Motor neuron (in vitro differentiated cells): ENCODE measurements around the gene THOC5. TPM values are rescaled to one million over a fixed set of nuclear protein-coding genes. Genes with fewer than 3 reads are reported as not detected.
A peak's percentile ranks its signal among the peaks of the same experiment; 100 is the strongest.

Experiments used
- ATAC-seq, 8 experiments: fragments of 200-7000 bp; cut with Tn5 transposase; replicated peaks in 6 of 8; 2 replicates each; pipeline ENCODE4 v1.8.0; 2021; ENCODE audit warnings: mild to moderate bottlenecking in 8 of 8, moderate library complexity in 8 of 8
- H3K27ac ChIP-seq, 2 donors: fragments of 250-450 bp; sonication (Bioruptor Pico); 2 replicates each; pipeline ENCODE4 v1.9.0; 2021; ENCODE audit warnings: antibody characterized with exemption in 2 of 2, mild to moderate bottlenecking in 2 of 2, moderate library complexity in 1 of 2
- H3K4me1 ChIP-seq, 2 donors: fragments of 250-450 bp; sonication (Bioruptor Pico); replicated peaks in 1 of 2; 2 replicates each; pipeline ENCODE4 v1.6.1; 2021; ENCODE audit warnings: antibody characterized with exemption in 2 of 2, mild to moderate bottlenecking in 2 of 2, moderate library complexity in 1 of 2
- H3K4me3 ChIP-seq, 5 donors: fragments of 250-450 bp; sonication (Bioruptor Pico); 2 replicates each; pipeline ENCODE4 v1.9.0; 2021; ENCODE audit warnings: antibody characterized with exemption in 5 of 5, mild to moderate bottlenecking in 5 of 5, moderate library complexity in 4 of 5
- WGBS, 10 experiments: fragments of 450-650 bp; shearing (Covaris generic); methylation state at CpG; one replicate each; pipeline ENCODE4 v1.0.0; 2022; 5-methylcytosine and 5-hydroxymethylcytosine counted together
- in situ Hi-C, 9 experiments: fragments of 400-800 bp; cut with MboI; loops; one replicate each; pipeline ENCODE4 v1.15.0; 2021; ENCODE audit warnings: low sequenced_read_pairs in 9 of 9, low pct_unique_long_range_greater_than_20kb in 2 of 9; ENCODE audit not compliant: unreplicated experiment in 9 of 9
- total RNA-seq, 8 experiments: library from RNA; unstranded; fragments of 300-600 nt; gene quantifications; 2 replicates each; pipeline versions ENCODE4 v1.2.3 to v1.2.4, GENCODE V29; 2022

THOC5 gene
- total RNA-seq, 8 experiments from 2014 or later = 24.1 to 85.2 (median 44.1) TPM

DNA sequence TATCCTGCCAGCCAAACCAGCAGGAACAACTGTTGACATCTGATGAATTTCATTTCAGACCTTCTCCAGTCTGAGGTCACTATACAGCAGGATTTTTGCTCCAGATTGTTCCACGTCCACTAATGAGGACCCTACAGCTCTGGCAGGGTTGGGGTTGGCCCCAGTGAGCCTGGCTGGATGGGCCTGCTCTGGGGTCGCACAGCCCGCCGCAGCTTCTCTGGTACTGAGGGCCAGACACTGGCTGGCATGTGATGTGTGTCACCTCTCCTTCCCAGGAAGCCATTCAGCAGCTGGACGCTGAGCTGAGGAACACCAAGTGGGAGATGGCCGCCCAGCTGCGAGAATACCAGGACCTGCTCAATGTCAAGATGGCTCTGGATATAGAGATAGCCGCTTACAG, 68.1 kb downstream of the THOC5 start:
- WGBS, 10 experiments = 60 to 100% (median 80%) methylated on average over 1 to 7 of the region's 8 CpGs; no CpG with 5 or more reads in 4 of the 10 experiments
- ATAC-seq = no peak
- in situ Hi-C loops = no loop called here
- Histone ChIP-seq H3K4me3 (no peak overlapping the region), H3K27ac (no peak overlapping the region), H3K4me1 (peaks cover 7 to 10% of the 10 kb centered on the region in 2 donors)

DNA sequence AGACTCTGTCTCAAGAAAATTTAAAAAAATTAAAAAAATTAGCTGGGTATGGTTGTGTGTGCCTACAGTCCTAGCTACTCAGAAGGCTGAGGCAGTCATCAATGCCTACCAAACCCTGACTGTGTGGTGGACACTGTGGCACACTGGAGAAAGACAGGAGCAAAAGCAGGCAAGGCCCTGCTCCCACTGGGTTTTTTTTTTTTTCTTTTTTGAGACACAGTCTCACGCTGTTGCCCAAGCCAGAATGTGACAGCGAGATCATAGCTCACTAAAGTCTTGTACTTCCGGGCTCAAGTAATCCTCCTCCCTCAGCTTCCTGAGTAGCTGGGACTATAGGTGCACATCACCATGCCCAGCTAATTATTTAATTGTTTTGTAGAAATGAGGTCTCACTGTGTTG, 68.9 kb downstream of the THOC5 start:
- Histone ChIP-seq H3K4me1 (peaks cover 9 to 10% of the 10 kb centered on the region in 2 donors), H3K27ac (no peak overlapping the region), H3K4me3 (no peak overlapping the region)
- no peak for ATAC-seq
- in situ Hi-C loops = no loop called here
- WGBS, 10 experiments = 73 to 100% (median 88%) methylated on average over 2 to 3 of the region's 3 CpGs; no CpG with 5 or more reads in 6 of the 10 experiments

DNA sequence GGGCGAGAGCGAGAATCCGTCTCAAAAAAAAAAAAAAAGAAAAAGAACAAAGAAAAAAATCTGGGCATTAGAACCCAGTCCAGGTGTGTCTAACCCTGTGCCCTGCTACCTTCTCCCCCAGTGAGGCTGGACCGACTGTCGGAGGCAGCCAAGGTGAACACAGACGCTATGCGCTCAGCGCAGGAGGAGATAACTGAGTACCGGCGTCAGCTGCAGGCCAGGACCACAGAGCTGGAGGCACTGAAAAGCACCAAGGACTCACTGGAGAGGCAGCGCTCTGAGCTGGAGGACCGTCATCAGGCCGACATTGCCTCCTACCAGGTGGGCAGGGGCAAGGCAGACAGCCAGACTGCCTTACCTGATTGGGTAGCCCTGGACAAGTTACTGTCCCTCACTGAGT, 70.3 kb downstream of the THOC5 start:
- Histone ChIP-seq H3K4me1 (peaks cover 11 to 22% of the 10 kb centered on the region in 2 donors), H3K4me3 (no peak overlapping the region), H3K27ac (no peak overlapping the region)
- in situ Hi-C loops = no loop called here
- ATAC-seq = no peak
- 87 to 100% (median 95%) methylated on average over 2 to 8 of the region's 13 CpGs; no CpG with 5 or more reads in 2 of the 10 experiments for WGBS, 10 experiments

DNA sequence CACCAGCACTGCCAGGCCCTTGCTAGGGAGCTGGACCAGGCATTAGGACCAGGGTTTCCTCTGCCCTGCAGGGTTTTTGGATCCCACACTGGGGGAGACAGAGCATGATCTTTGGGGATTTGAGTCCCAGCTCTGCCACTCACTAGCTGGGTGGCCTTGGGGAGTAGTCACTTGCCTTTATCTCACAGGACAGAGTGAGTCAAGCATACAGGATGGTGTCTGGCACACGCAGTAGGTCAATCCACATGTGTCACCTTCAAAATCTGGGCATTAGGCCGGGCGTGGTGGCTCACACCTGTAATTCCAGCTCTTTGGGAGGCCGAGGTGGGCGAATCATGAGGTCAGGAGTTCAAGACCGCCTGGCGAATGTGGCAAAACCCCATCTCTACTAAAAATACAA, 70.8 kb downstream of the THOC5 start:
- Histone ChIP-seq H3K4me1 (peaks cover 16 to 26% of the 10 kb centered on the region in 2 donors), H3K4me3 (no peak overlapping the region), H3K27ac (no peak overlapping the region)
- 60 to 100% (median 90%) methylated on average over 1 to 5 of the region's 7 CpGs; no CpG with 5 or more reads in 5 of the 10 experiments for WGBS, 10 experiments
- no peak for ATAC-seq
- in situ Hi-C loops = no loop called here

DNA sequence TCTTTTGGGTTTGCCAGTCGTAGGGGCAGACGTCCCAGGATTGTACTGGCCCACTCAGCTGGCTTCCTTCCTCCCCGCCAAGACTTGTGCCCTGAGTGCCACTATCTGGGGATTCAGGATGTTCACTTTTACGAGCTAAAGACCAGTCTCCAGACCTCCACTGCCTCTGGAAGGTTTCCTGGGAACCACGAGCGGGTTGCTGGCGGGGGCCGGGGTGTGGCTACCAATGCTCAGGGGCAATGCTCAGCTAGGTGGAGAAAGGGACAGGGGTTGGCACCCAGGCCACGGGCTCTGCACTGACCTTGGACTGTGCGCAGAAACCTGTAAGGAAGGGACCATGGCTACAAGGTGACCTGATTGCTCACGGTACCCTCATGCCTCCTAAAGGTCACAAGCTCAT, 71.3 kb downstream of the THOC5 start:
- ATAC-seq = no peak
- in situ Hi-C loops = no loop called here
- H3K4me3 ChIP-seq = peak overlapping the region in 4 of 5 donors; percentile 35 to 51 (median 38)
- no peak overlapping the region for H3K27ac ChIP-seq
- 40 to 100% (median 53%) methylated on average over 1 to 4 of the region's 11 CpGs; no CpG with 5 or more reads in 6 of the 10 experiments for WGBS, 10 experiments
- peaks cover 19 to 31% of the 10 kb centered on the region in 2 donors for H3K4me1 ChIP-seq

DNA sequence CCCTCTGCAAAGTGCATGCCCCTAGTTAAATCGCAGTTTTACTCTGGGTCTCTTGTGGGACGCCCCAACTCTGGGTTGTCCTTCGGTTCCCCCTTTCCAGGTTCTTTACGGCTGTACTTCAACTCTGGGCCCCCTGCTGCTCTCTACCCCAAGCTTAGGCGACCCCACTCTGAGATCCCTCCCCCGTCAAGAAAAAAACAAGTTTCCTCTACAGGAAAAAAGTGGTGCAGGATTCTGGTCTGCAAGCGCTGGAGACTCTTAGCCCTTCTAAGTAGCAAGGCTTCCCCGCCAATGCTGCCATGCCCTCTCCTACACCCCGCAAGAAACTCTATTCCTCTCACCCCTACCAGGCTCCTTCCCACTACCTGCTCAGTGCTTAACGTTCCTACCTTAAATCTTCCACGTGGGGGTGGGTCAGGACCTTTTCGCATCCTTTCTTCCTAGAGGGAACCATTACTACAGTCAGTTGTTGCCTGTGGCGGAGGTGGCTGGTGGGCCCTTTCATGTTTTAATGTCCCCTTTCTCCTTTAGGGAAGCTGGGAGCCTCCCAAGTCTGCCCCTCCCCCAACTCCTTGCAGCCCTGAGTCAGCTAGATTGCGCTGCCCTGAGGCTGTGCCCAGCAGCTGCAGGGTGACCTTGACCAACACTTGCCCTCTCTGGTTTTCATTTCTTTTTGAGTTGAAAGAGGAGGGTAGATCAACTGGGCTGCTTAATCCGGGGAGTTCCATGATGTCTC, 72.1 kb downstream of the THOC5 start:
- in situ Hi-C loops = no loop called here
- peaks cover 19 to 31% of the 10 kb centered on the region in 2 donors for H3K4me1 ChIP-seq

DNA sequence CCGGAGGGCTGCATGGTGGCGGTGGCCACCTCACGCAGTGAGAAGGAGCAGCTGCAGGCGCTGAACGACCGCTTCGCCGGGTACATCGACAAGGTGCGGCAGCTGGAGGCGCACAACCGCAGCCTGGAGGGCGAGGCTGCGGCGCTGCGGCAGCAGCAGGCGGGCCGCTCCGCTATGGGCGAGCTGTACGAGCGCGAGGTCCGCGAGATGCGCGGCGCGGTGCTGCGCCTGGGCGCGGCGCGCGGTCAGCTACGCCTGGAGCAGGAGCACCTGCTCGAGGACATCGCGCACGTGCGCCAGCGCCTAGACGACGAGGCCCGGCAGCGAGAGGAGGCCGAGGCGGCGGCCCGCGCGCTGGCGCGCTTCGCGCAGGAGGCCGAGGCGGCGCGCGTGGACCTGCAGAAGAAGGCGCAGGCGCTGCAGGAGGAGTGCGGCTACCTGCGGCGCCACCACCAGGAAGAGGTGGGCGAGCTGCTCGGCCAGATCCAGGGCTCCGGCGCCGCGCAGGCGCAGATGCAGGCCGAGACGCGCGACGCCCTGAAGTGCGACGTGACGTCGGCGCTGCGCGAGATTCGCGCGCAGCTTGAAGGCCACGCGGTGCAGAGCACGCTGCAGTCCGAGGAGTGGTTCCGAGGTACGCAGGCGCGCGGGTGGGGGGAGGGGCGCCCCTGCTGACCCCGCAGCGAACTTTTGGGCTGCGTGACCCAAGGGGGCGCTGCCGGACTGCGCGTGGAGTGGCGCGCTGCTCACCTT, 72.9 kb downstream of the THOC5 start:
- peaks cover 19 to 31% of the 10 kb centered on the region in 2 donors for H3K4me1 ChIP-seq
- WGBS, 10 experiments = 0 to 27% (median 5%) methylated on average over 2 to 21 of the region's 107 CpGs; no CpG with 5 or more reads in 5 of the 10 experiments
- peak overlapping the region; percentile 48 to 78 for H3K27ac ChIP-seq
- peak overlapping the region; percentile 35 to 51 (median 39) for H3K4me3 ChIP-seq
- in situ Hi-C loops = no loop called here
- ATAC-seq = peak; percentile 26 to 86 (median 79)

More for the DNA sequence above, 72.1 kb downstream of the THOC5 start:
- Histone ChIP-seq H3K27ac (peak overlapping the region; percentile 13 to 44), H3K4me3 (peak overlapping the region; percentile 35 to 51 (median 39))
- 0 to 60% (median 6%) methylated on average over 1 to 7 of the region's 15 CpGs; no CpG with 5 or more reads in 1 of the 10 experiments for WGBS, 10 experiments
- ATAC-seq = peak in 5 of 8 experiments; percentile 4 to 10 (median 6)

DNA sequence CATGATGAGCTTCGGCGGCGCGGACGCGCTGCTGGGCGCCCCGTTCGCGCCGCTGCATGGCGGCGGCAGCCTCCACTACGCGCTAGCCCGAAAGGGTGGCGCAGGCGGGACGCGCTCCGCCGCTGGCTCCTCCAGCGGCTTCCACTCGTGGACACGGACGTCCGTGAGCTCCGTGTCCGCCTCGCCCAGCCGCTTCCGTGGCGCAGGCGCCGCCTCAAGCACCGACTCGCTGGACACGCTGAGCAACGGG, 73.4 kb downstream of the THOC5 start:
- no peak for ATAC-seq
- Histone ChIP-seq H3K27ac (peak overlapping the region; percentile 48 to 78), H3K4me3 (peak overlapping the region; percentile 35 to 51 (median 39)), H3K4me1 (peaks cover 19 to 31% of the 10 kb centered on the region in 2 donors)
- 4% methylated on average over 9 of the region's 39 CpGs; no CpG with 5 or more reads in 9 of the 10 experiments for WGBS, 10 experiments
- in situ Hi-C loops = no loop called here

DNA sequence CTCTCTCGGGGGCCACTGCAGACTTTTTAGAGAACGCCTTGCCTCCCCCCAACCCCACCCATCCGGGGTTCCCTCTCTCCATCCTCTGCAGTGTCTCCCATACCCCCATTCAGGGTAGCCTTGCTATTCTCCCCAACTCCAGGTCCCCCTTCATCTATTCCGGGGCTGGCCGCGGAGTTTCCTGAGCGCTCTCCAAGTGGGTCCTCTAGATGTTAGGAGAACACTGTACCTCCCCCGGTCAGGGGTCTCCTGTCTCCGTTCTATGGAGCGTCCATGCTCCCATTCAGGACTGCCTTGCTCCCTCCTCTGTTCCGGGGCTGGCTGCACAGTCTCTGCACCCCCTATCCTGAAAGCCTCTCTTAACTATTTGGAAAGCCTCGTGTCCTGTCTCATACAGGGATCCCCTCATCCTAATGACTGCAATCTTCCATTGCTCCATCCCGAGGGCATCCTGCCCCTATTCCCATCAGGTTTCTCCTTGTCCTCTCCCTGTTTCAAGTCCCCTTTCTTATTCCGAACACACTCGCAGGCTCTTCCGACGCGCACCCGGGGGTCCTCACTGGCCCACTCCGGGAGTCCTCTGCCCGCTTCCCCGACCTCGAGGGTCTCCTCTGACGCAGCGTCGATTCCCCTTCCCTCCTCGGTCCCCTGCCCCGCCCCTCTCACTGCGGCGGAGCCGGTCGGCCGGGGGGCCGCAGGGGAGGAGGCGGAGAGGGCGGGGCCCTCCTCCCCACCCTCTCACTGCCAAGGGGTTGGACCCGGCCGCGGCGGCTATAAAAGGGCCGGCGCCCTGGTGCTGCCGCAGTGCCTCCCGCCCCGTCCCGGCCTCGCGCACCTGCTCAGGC, 73.9 kb downstream of the THOC5 start, which contains the start of gene NEFH:
TSS of gene NEFH (plus strand) at position 802 of the 845 bp plus-strand sequence. CDS start 45 bp downstream, outside the sequence.
- Histone ChIP-seq H3K27ac (peak within 1 kb of the TSS; percentile 48 to 78), H3K4me3 (peak within 1 kb of the TSS; percentile 35 to 51 (median 39)), H3K4me1 (peaks cover 19 to 31% of the 10 kb centered on the region in 2 donors)
- WGBS, 10 experiments = 0 to 40% (median 7%) methylated on average over 1 to 7 of the region's 48 CpGs; no CpG with 5 or more reads in 4 of the 10 experiments
- peak; percentile 6 to 75 (median 56) for ATAC-seq
- in situ Hi-C loops = no loop called here

DNA sequence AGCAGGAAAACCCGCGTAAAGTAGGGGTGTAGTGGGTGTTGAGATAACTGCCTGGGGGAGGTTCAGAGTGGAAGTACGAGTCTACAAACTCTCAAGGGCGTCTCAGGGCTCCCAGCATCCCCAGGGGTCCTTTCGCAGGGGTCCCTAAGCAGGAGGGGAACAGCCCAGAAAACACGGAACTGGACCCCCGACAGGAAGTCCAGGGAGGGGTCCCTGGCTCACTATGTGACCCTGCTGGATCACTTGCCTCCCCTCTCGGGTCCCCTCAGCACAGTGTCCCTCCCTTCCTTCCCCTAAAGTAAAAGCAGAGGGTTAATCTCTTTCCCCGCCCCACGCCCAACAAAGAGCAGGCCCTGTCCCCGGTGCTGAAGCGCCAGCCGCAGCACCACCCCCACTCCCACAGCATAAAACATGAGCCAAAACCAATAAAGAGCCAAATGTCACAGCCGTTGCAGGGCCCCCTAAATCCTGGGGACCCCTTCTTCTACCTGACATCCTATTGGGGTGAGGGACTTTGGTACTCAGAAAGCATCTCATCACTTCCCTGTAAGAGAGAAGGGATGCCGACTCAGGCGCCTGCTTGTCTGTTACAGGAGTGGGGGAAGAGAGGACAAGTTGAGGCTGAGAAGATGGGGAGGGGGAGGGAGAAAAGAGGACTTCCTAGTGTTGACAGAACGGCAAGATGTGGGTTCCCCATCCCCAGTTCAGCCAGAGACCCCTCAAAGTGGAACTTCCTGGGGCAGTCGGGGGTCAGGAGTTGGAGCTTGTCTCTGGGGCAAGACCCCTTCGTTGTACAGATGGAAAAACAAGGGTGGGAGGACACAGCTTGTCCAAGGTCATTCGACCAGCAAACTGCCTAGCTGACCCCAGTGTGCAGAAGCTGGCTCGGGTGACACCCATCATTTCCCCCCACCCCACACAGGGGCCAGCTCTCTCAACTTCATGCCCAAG, 75.0 kb downstream of the THOC5 start:
- Histone ChIP-seq H3K4me1 (peaks cover 19 to 31% of the 10 kb centered on the region in 2 donors), H3K27ac (no peak overlapping the region), H3K4me3 (peak overlapping the region; percentile 35 to 51 (median 39))
- 0 to 21% (median 6%) methylated on average over 1 to 15 of the region's 21 CpGs; no CpG with 5 or more reads in 4 of the 10 experiments for WGBS, 10 experiments
- in situ Hi-C loops = no loop called here
- ATAC-seq = peak in 7 of 8 experiments; percentile 3 to 69 (median 13)

DNA sequence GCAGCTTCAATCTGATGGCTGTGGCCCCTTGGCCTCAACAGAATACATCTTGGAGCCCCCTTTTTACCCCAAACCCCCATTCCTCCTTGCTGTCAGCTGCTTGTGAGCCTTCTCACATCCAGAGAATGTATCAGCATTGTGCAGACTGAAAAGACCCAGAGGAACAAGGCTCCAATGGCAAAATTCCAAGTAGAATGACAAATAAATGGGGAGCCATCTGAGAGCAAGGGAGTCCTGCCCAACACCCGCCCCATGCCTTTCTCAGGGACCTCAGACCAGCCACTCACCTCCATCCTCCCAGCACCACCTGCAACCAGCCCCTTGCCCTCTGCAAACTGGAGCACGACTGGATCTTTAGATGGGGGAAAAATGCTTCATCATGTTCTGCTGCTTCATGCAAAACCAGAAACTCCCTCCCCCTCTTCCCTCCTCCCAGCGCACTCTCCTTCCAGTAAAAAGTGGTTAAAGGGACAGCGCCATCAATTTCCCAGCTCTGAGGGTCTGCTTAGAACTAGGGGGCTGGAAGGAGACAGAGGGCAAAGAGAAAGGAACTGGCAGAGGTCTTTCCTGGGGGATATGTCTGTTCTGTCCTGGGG, 75.7 kb downstream of the THOC5 start:
- in situ Hi-C loops = no loop called here
- Histone ChIP-seq H3K4me1 (peaks cover 19 to 31% of the 10 kb centered on the region in 2 donors), H3K4me3 (peak overlapping the region; percentile 35 to 51 (median 39)), H3K27ac (peak overlapping the region in 1 of 2 donors; percentile 51)
- peak in 2 of 8 experiments; percentile 6 to 9 for ATAC-seq
- 7 to 83% (median 18%) methylated on average over 1 to 3 of the region's 4 CpGs; no CpG with 5 or more reads in 4 of the 10 experiments for WGBS, 10 experiments
